Stimulated activated CD4-positive, alpha-beta T cell treated with anti-CD3 and anti-CD28 coated beads, Interleukin-1b, Interleukin-23, amount 100 ng/mL, for 48 hours (primary cell): ENCODE measurements around the gene GIT1.

Experiments
- DNase-seq: peaks from one replicate; pipeline ENCODE4 v3.0.0-alpha.2; 2020

GIT1 gene

DNA sequence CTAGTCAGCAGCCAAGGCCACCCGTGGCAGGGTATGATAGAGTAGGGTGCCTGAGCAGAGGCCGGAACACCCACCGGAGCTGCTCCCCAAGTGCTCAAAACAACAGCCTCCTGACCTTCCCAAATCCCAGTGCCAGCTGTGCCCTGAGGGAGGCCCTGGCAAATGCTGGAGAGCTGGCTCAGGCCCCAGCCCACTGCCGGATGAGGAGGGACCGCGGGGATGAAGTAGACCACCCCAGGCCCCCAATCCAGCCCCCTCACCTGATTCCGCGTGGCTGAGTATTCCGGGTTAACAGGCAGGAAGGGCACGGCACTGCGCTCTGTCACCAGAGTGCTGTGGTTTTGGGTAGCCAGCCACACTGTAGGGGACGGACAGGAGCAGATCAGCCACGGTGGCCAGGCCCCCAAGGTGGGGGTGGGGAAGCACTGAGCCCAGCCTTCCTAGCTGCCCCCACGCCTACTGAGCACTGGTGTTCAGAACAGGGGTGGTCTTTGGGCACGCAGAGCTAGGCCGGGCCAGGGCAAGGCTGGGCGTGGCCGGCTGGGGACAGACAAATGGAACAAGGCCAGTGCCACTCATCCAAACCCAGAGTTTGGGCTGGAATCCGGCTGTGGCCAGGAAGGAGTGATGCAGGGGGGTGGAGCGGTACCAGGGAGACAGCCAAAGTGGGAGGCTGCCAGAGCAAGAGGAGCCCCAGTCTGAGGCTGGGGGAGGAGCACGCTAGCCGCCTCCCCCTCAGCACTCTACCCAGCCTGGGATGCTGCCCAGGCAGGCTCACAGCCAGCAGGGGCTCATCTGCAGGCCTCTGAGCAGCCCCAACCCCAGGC is 11.8 kb downstream of the GIT1 start:
- no peak for DNase-seq

DNA sequence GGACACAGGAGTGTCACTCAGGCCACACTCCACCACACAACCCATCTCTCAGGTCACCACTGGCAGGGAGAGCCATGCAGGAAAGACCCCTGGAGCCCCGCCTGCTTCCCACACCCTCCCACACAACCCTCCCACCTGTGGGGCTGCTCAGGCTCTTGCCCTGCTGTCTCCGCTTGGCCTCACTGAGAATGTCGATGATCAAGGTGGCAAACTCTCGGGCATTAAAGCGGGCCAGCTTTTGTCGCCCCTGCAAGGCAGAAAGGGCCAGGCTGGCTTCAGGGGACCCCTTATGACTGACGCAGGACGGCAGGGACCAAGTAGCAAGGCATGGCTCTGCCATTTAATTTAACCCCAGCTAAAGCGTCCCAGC is 12.5 kb downstream of the GIT1 start:
- DNase-seq, result no peak

DNA sequence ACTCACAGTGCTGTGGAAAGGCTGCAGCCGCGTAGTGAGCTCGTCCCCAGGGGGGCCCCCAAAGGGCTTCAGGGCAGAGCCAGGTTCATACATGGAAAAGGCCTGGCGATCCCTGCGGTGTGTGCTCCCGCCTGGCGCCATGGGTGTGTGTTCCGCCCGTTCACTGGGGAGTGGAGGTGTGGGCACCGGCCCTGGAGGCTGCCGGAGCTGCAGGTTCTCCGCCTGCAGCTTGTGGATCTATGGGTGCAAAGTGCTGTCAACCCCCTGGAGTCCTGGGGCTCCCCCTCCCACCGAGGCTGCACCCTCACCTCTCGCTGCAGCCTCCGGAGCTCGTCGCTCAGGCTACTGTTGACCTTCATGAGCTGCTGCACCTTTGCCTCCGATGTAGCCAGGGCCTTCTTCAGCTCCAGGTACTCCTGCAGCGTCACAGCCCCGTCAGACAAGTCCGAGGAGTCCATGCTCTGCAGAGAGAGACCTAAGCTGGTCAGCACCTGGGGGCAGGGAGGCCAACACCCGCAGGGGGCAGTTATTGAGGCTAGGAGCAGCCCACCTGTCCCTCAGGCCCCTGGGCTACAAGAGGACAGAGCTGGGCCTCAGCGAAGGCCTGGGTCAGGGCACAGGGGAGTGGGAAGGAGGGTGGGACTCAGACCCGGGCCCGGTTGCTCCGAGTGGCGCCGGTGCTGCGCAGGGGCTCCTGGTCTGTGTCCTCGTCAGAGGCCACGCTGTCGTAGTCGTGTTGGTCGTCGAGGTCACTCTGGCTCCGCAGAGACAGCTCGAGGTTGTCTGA is 13.0 kb downstream of the GIT1 start:
- DNase-seq, result no peak

DNA sequence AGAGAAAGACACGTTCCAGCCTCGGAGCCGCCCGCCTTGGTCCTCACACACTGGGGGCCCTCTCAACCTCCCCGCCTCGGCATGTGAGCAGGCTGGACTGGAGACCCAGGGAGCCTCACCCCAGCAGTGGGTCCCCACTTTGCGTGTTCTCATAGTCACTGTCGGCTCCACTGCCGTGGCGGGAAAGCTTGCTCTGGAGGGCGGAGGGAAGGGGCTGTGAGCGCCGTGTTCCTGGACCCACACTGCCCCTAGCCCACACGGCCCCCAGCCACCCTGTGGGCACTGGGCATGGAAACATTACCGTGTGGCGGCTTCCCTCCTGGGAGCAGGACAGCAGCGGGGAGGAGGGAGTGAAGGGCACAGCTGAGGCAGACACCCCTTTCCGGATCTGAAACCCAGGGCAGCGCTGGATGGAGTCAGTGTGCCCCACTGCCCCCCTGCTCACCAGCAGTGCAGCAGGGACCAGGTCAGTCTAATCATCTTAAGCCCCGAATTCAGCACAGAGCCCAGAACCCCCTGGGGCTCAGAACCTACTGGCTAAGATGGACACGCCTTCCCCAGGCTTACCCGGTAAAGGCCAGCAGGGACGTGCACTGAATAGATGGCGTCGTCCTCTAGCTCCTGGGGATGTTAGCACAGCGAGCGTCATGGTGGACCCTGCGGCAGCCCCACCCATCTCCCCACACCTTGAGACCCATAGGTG is 13.8 kb downstream of the GIT1 start:
- no peak for DNase-seq

DNA sequence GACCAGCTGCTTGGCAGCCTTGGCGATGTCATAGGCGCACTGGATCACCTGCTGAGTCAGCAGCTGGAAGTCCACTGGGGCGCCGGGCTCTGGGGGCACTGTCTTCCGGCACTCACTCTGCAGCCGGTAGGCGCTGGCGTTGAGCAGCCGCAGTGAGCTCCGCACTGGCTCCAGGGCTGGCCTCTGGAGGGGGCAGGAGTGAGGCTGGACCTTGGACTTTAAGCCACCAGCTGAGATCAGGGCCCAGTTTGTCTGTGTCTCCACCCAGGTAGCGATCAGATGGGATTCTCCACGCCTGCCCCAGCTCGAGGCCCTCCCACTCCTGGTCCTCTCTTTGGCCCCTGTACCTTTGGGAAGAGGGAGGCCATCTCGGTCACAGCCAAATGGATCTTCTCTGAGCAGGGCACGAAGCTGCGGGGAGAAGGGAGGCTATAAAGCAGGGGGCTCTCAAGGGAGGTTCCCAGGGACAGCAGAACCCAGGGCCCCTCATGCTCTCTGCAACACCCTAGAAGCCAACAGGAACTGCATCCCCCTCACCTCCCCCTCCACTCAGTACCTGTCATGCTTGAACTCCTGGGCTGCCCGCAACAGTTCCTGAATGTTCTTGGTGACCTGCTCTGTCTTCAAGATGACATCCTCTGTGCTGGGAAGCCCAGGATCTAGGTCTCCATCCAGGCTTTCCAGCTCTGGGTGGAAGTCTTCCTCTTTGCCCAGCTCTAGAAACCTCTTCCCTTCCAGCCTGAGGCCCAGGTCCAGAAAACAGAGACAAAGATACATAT is 14.5 kb downstream of the GIT1 start:
- no peak for DNase-seq

DNA sequence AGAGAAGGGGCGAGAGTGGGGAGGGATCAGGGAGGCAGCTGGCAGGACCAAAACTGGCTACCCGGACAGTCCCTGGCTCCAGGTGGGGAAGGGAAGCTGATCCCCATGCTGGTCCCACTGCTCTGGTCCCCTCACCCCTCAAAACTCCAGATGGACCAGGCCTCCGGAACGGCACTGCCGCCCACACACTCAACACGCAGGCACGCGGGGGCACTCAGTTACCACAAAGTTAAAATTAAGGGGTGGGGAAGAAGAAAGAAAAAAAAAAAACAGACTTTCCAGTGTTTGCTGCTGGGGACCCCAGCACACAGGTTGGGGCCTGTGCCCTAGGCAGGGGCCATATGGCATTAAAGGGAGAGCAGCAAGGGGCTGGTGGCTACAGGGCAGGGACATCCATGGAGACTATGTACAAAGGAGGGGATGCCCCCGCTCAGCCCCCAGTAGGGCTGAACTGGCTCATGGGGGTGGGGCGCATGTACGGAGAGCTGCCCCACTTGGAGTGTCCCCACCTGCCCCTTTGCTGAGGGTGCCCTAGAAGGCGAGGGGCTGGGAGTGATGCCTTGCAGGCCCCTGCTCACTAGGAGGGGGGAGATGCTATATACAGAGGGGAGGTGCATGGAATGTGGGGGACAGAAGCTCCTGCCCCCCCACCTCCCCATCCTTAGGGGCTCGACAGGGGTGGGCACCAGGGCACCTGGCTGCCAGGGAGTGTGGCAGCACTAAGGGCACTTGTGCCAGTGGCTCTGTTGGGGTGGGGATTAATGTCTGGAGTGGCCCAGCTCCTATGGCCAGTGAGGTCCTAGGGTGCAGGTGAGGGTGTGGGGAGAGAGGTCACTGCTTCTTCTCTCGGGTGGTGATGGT is 15.3 kb downstream of the GIT1 start:
- DNase-seq, result no peak

DNA sequence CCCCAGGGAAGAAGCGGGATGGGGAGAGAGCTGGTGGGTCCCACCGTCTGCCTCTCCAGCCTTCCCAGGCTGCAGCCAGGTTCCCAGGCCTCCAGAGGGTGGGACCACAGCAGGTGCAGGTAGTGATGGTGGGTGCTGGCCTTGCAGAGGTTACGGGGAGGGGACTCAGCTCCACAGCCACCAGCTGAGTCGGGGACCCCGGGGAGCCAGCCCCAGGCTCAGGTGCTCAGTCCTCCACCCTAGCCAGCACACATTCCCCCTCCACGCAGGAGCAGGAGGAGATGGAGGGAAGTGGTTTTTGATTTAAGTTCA is 15.9 kb downstream of the GIT1 start:
- DNase-seq, result no peak

DNA sequence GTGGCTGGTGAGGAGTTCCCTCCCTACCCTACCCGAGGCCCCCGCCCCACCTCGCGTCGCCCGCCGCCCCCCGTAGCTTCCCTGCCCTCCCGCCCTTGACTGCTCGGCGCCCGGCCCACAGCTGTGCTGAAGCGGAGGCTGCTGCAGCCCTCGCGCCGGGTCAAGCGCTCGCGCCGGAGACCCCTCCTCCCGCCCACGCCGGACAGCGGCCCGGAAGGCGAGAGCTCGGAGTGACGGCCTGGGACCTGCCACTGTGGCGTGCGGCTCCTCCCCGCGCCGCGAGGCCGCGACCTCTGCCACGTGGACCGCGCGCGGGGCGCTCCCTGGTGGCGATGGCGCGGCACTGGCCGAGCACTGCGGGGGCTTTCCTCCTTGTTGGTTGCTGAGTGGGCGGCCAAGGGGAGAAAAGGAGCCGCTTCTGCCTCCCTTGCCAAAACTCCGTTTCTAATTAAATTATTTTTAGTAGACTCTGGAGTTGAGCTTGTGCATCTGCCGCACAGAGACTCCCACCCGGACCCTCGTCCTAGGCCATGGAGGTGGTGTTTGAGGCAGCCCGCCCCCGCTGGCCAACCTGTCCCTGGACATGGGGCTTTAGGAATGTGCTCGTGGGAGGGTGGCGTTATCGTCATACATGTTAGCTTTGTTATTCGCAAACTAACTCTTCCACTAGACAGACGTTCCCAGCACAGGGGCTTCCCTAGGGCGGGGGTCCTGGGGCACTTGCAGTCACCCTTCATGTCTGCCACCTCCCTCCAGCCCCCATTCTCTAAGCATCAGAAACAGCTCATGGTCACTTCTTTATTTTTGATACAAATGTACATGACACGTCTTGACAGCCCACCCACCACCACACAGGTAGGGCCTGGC is 16.5 kb downstream of the GIT1 start:
- peak; percentile 50 for DNase-seq

DNA sequence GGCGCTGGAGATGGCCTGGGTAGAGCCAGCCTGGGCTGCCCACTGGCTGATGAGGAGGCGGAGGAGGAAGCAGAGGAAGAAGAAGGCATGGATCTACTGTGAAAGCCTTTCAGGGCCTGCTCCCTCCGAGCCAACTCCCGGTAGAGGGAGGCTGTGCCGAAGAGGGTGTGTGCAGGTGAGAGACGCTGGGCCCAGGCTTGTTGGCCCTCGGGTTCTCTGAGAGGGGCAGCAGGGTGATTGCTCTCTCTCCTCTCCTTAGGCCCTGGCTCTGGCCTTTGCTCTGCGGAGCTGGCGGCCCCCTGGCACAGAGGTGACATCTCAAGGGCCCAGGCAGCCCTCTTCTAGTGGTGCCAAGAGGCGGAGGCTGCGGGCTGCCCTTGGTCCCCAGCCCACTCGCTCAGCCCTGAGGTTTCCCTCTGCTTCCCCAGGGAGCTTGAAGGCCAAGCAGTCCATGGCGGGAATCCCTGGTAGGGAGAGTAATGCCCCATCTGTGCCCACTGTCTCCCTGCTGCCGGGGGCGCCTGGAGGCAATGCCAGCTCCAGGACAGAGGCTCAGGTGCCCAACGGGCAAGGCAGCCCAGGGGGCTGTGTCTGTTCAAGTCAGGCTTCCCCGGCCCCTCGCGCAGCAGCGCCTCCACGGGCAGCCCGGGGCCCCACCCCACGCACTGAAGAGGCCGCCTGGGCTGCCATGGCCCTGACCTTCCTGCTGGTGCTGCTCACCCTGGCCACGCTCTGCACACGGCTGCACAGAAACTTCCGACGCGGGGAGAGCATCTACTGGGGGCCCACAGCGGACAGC is 17.4 kb downstream of the GIT1 start:
- no peak for DNase-seq

DNA sequence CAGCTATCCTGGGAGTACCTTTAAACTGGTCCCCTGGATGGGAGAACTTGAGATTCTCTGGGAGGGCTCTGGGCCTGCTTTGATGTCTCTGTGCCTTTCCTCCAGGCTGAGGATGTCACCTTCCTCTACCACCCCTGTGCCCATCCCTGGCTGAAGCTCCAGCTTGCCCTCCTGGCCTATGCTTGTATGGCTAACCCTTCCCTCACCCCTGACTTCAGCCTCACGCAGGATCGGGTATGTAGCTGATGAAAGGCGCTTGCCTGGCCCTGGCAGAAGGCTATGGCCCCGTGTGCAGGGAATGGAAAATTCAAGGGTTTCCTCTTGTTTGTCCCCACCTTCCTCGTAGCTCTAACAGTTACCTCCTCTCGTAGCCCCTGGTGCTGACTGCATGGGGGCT is 18.0 kb downstream of the GIT1 start:
- DNase-seq, result no peak

DNA sequence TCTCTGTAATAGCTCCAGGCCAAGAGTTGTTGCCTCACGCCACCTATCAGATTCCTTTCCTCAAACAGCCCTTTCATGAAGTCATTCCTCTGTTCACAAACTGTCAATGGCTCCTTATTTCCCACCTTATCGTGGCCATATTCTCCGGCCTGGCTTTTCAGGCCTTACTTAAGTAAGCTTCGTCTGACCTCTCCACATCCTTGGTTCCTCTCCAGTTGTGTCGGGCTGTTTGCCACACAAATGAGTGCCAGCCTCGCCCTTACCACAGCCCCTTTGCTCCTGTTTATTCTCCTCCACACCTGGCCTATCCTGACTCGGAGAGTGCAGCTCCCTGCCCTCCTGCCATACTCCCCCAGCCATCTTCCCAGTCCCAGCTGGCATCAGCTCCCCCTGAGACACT is 18.9 kb downstream of the GIT1 start:
- no peak for DNase-seq

DNA sequence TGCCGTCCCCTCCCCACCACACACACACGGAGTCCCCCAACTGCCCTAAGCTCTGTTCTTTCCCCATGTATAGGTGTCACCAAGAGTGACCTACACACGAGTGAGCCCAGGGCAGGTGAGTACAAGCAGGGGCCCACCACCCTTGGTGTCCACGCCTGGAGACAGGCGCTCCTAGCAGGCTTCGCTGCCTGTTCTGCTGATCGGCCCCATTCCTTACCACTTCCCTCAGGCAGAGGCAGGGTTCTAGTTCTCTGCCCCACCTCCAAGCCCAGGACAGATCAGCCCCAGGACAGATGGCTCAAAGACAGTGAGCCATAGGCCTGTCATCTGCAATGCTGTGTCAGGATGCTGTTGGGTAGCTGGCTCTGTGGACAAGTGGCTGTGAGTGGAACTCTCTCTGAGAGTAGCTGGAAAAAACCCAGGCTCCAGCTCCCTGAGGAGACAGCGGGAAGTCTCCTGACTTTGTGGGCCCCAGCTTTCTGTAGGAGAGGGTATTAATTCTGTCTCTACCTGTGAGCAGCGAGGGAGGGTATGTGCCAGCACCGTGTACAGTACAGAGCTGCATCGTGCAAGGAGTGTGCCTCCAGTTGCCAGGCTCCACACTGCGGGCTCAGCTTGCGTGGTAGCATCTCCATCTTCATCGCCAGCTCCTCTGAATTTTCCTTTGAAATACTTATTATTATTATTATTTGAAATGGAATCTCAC is 20.1 kb downstream of the GIT1 start:
- no peak for DNase-seq

DNA sequence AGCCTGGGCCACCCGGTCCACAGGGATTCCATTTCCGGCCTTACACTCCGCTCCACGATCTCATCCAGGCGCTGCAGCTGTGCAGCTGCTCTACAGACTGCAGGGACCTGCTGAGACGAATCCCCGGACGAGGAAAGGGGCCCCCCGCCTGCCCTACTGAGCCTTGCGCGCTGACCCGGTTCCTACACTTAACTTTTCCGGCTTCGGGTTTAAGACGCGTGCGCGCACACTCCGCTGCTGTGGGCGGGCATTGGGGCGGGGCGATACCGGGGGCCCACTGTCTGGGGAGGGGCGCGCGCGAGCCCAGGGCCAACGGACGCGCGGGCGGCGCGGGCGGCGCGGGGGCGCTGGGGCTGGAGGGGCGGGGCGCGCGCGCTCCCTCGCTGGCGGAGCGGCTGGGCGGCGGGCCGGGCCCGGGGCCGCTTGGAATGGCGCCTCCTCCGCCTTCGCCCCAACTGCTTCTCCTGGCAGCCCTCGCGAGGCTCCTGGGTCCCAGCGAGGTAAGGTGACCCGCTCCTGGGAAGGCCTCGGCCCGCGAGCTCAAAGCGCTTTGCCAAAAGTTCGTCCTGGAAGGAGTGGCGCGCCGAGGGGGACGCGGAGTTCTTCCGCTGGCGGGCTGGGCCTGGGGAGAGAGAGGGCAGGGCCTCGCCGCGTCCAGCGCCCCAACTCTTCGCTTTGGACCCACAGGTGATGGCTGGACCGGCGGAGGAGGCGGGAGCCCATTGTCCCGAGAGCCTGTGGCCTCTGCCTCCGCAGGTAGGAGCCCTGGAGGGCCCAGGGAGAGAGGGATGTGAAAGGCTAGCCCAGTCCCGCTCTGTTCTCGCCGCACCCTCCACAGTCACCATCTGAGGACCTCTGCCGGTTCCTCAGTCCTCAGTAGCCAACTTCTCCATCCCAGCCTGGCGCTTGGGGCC is 20.9 kb downstream of the GIT1 start, which contains the start of gene TP53I13:
Gene TP53I13 (plus strand): TSS at position 371 of the 914 bp plus-strand sequence. CDS start 58 bp downstream, at position 429.
- DNase-seq, result peak; percentile 86

DNA sequence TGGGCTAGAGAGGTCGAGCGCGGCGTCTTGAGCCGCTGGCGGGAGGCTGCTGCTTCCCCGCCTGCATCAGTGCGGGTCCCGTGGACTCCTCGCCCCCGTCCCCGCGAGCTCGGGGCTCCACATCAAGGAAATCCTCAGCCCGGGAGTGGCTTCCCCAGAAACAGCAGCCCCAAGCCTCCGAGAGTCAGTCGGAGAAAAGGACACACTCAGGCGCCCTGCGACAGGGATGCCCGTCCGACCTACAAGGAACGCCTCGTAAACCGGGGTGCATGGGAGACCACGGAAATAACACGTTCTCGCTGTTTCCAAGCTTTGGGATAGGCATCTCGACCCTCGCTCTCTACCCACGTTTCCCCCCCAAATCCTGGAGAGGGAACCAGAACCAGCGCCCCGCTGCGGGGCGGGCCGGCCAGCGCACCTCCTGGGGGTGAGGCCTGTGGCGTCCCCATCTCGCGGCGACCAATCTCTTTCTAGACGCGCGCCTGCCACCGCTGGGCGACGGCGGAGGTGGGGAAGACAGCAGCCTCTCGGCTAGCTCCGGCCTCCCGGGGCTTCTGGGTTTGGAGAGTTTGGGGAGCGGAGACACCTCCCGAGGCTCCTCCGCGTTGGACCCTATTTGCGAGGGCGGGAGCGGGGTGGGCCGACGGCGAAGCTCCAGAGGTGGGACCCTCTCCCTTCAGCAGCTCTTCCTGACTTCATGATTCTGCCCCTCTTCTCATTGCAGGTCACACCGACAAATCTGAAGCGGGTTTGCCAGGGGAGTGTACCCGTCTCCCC is 21.7 kb downstream of the GIT1 start:
- DNase-seq, result peak; percentile 81

DNA sequence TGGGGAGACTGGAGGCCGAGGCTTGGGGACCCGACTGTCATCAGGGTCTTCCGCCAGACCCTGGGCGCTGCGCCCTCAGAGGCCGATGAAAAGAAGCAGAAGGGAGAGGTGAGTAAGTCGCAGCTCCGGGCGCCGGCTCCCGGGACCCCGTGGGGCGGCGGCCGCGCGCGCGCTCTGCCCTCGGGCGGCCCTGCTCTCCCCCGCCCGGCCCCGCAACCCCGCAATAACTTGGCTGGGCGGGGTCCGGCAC is 22.2 kb downstream of the GIT1 start:
- no peak for DNase-seq

DNA sequence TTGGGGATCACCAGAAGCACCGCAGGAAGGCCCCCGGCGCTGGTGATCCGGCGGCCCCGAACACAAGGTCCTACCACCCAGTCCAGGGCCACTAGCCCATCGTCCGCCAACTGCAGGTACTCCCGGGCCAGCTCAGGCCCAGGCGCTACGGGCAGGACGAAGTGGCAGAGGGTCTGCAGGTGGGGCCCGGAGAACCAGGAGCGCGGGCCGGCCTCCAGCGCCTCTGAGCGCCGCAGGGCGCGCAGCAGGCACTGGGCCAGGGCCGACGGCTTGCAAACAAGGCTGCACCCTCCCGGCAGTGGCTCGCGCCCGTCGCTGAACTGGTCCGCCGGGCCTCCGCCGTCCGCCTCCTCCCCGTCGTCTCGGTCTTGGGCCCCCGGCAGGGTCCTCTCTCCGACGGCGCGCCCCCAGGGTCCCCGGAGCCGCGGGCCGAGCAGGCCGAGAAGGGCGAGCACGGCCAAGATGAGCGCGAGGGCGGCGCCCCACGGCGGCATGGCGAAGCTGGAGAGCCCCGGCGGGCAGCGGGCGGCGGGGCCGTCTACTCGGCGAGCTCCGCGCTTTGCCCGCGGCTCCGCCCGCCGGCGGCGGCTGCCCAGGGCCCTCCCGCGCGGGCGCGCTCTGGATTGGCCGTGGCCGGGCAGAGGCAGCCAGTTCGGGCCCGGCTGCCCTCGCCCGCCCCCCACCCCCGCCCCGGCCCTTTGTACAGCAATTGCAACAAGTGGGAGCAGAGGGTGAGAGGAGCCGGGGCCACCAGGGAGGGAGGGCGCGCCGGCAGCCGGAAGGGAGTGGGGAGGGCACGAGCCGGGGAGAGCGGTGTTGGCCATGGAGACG is 22.8 kb downstream of the GIT1 start, which contains the start of gene ABHD15:
Gene ABHD15 (minus strand): TSS at position 565 of the 831 bp plus-strand sequence. CDS start 71 bp downstream, at position 494.
- DNase-seq, result peak; percentile 58
